Choroid plexus epithelial cell (primary cell): Measurements from ENCODE around the gene LPIN1.

ENCODE experiments used
- DNase-seq: peaks from one replicate; pipeline ENCODE4 v3.0.0-alpha.2; 2010; ENCODE audit warnings: low read depth
- H3K4me3 ChIP-seq: 2 replicates; pipeline ENCODE4 v1.5.1; 2011; ENCODE audit warnings: low read depth, mild to moderate bottlenecking, control low read depth, low read length, moderate library complexity
- TF ChIP-seq, protein P1 (sequence below): conservative IDR thresholded peaks from 2 replicates; pipeline ENCODE4 v1.5.1; 2011; ENCODE audit warnings: low read depth, mild to moderate bottlenecking, control low read depth, inconsistent platforms, low read length, moderate library complexity

The LPIN1 gene

GRCh38 chr2:11784280-11784679, 37.8 kb downstream of the LPIN1 start:
- TF ChIP-seq, protein P1, sequence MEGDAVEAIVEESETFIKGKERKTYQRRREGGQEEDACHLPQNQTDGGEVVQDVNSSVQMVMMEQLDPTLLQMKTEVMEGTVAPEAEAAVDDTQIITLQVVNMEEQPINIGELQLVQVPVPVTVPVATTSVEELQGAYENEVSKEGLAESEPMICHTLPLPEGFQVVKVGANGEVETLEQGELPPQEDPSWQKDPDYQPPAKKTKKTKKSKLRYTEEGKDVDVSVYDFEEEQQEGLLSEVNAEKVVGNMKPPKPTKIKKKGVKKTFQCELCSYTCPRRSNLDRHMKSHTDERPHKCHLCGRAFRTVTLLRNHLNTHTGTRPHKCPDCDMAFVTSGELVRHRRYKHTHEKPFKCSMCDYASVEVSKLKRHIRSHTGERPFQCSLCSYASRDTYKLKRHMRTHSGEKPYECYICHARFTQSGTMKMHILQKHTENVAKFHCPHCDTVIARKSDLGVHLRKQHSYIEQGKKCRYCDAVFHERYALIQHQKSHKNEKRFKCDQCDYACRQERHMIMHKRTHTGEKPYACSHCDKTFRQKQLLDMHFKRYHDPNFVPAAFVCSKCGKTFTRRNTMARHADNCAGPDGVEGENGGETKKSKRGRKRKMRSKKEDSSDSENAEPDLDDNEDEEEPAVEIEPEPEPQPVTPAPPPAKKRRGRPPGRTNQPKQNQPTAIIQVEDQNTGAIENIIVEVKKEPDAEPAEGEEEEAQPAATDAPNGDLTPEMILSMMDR: no peak
- DNase-seq: no peak
- no peak overlapping the region for H3K4me3 ChIP-seq

GRCh38 chr2:11784747-11785610, 38.5 kb downstream of the LPIN1 start:
- DNase-seq: peak; percentile 51
- peak overlapping the region; percentile 66 for H3K4me3 ChIP-seq
- TF ChIP-seq, protein P1: peak; percentile 85

- no peak overlapping the region for H3K4me3 ChIP-seq
- TF ChIP-seq, protein P1: no peak
- no peak for DNase-seq
These were observed 39.1 kb downstream of the LPIN1 start for GRCh38 chr2:11785611-11785940.

- H3K4me3 ChIP-seq: no peak overlapping the region
- TF ChIP-seq, protein P1: no peak
- no peak for DNase-seq
These were observed 39.8 kb downstream of the LPIN1 start for GRCh38 chr2:11786191-11786590.

GRCh38 chr2:11786592-11786991, 40.2 kb downstream of the LPIN1 start:
- TF ChIP-seq, protein P1: no peak
- no peak overlapping the region for H3K4me3 ChIP-seq
- DNase-seq: no peak

DNA sequence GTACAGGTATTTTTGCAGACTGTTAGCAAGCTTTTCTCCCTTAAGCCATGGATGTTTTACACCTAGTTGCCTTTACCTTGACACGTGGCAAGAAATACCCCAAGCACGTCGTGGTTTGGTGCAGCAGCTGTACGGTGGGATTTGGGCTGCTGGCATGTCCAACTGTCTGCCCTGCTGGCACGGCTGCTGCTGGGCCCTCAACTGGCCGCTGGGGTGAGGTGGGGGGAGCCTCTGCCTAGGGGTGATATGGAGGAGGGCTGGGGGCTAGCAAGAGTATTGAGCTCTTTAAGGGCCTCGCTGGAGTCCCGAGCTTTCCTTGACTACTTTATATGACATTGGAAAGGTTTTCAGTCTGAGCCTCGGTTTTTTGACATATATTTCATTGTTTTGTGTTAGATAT, 41.6 kb downstream of the LPIN1 start:
- TF ChIP-seq, protein P1: no peak
- no peak overlapping the region for H3K4me3 ChIP-seq
- DNase-seq: no peak
